Medulla oblongata (tissue), 1 donor: ENCODE data around the gene FGFBP2.
"Not testable (repeated sequence)": the region's sequence is repeated elsewhere in the genome, so short reads cannot be mapped to it uniquely, and the experiment has no call there.

ENCODE experiments used
- DNase-seq: peaks from one replicate; pipeline ENCODE4 v3.0.0-alpha.2; 2015; ENCODE audit errors: extremely low spot score

FGFBP2 gene

GRCh38 chr4:15930314-15930713 lies 32.7 kb downstream of the FGFBP2 start:
- no peak for DNase-seq

GRCh38 chr4:15929540-15929939 lies 33.4 kb downstream of the FGFBP2 start:
- DNase-seq, result no peak

- no peak for DNase-seq
Observed at GRCh38 chr4:15928883-15929282, 34.1 kb downstream of the FGFBP2 start.

GRCh38 chr4:15926486-15926885 lies 36.5 kb downstream of the FGFBP2 start:
- DNase-seq, result no peak

- peak; percentile 10 for DNase-seq
Observed at GRCh38 chr4:15925830-15926229, 37.1 kb downstream of the FGFBP2 start.

- DNase-seq, result no peak
Observed at GRCh38 chr4:15921592-15921932, 41.4 kb downstream of the FGFBP2 start.

- DNase-seq, result no peak
Observed at GRCh38 chr4:15920723-15921591, 42.0 kb downstream of the FGFBP2 start.

- no peak for DNase-seq
Observed at GRCh38 chr4:15918484-15919129, 44.4 kb downstream of the FGFBP2 start.

GRCh38 chr4:15917297-15917696 lies 45.7 kb downstream of the FGFBP2 start:
- no peak for DNase-seq

GRCh38 chr4:15916358-15916757 lies 46.6 kb downstream of the FGFBP2 start:
- not testable (repeated sequence) for DNase-seq

- no peak for DNase-seq
Observed at GRCh38 chr4:15914736-15915135, 48.2 kb downstream of the FGFBP2 start.

GRCh38 chr4:15914291-15914690 lies 48.7 kb downstream of the FGFBP2 start:
- DNase-seq, result no peak

- no peak for DNase-seq
Observed at GRCh38 chr4:15913631-15913970, 49.4 kb downstream of the FGFBP2 start.

- no peak for DNase-seq
Observed at GRCh38 chr4:15912961-15913630, 49.9 kb downstream of the FGFBP2 start.

- DNase-seq, result no peak
Observed at GRCh38 chr4:15912236-15912635, 50.7 kb downstream of the FGFBP2 start.
